ENCODE results near the gene CCER1.
A peak's percentile ranks its signal among the peaks of the same experiment; 100 is the strongest.

Gene CCER1

GRCh38 chr12:90917431-90917830 lies 37.5 kb downstream of the CCER1 start:
- DNase-seq = no peak

GRCh38 chr12:90916516-90916915 lies 38.5 kb downstream of the CCER1 start:
- no peak for DNase-seq

DNA sequence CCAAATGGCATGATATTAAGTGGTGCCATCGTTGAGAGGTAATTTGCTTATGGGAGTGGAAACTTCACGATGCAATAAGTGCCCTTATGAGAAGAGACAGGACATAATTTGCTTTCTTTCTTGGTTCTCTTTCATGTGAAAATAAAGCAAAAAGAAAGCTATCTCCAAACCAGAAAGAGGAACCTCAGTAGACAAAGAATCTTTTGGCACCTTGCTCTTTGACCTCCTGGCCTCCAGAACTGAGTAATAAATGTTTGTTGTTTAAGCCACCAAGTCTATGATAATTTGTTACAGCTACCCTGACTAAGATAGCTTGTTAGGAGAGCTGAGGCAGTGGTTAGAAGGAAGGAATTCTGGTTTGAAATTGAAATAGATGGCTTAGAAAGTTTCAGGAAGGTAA lies 39.6 kb downstream of the CCER1 start:
- no peak for DNase-seq

- DNase-seq = no peak
Measured at GRCh38 chr12:90910958-90911357, 44.0 kb downstream of the CCER1 start.

DNA sequence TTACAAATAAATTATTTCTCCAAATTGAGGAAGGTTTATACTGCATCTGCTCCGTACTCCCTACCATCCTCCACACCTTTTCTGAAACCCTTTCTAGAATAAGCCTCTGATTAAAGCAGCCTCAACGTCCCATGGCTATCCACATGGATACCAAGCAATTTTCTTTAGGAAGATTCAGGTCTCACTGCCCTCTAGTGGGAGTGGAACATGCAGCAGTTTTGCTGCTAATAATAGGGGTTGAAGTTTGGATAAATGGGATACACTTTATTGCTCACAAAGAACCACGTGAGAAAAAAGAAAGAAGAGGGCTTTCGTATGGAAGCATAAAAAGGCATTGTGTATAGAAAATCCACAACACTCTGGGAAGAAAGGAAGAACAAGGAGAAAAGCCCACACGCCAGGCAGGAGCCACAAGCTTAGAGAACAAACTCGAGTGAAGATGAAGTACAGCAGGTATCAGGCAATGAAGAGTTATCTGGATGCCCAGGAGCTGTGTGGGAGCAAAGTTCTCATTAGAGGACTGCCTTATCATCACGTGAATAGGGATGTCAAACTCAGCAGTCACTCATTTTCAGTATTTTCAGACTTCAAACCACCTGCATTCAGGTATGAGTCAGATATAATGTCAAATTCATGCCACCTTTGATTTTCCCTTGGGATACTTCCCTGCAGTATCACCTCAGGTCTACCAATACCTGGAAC lies 45.8 kb downstream of the CCER1 start:
- peak; percentile 58 for DNase-seq

DNA sequence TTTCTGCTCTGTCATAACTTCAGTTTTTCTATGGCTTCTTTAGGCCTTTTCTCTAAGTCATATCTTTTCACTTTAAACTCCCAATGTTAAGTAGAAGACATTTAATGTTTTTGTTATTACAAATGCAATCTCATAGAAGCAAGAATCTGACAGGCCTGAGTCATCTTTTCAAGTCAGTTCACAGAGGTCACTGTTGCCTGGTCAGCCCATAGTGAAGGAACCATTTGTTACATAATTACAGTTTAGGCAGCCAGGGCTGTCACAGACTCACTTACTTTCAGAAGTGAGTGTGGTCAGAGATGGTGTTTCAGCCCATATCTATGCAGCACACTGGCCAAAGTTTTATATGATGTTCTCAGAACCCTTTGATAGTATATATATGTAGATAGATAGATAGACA lies 46.5 kb downstream of the CCER1 start:
- DNase-seq = peak; percentile 72

DNA sequence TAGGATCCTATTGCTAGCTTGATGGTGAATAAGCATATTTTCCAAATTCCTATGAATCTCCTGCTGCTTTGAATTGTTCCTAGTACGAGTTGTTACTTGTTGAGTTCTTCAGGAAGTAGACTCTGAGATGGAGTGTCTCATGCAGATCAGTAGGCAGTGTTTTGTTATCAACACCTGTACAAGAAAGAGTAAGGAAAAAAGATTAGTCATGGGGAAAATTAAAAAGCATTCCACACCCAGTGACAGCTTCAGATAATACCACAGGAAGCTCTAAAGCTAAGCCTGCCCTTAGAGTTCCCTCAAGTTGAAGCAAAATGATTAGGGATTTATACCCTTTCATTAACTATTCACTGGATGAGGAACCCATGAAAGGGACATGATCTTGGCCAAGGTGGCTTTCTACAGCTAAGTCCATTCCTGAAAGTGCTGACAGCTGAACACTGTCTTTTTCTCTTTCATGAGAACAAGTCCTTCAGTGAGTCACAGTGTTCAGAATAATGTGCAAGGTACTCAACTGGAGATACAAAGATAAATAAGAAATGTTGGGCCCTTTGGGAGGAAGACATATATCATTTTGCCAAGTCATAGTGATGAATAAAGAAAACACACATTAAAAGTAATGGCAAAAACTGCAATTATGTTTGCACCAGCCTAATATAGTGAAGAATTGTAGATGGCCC lies 49.1 kb downstream of the CCER1 start:
- peak; percentile 27 for DNase-seq

DNA sequence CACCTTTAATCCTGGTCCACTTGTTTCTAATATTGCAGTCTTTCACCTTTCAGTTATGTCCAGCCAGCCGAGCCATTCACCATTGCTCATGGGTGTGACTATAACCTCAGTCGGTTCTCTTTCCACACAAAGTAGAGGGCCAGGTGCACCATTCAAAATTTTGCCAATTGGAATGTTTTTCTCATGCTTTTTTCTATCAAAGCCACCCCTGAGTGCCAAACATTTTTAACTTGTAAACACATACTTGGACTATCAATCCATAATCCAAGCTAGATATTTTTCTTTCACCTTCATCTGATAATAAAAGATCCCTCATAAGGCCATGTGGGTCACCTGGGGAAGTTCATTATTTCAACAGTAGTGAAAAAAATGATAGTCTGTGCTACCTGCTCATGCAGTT lies 52.4 kb downstream of the CCER1 start:
- no peak for DNase-seq

All from fibroblast of skin of abdomen (primary cell).